Sigmoid colon (tissue), 4 donors: Measurements from ENCODE around the gene MOGAT3.

Experiments used
- EP300 ChIP-seq, 4 donors: sonication (generic); formaldehyde crosslinking; IDR thresholded peaks; one replicate each; pipeline ENCODE4 v1.6.1; 2017; ENCODE audit warnings: antibody characterized with exemption in 4 of 4
- POLR2A ChIP-seq, 2 donors: fragments of 450-650 bp; IDR thresholded peaks; one replicate each; pipeline ENCODE4 v1.6.1; 2016; ENCODE audit warnings: antibody characterized with exemption in 2 of 2, mild to moderate bottlenecking in 2 of 2, moderate library complexity in 2 of 2
- POLR2AphosphoS5 ChIP-seq, 4 donors: sonication (generic); formaldehyde crosslinking; IDR thresholded peaks; one replicate each; pipeline ENCODE4 v1.6.1; 2017; ENCODE audit warnings: antibody characterized with exemption in 4 of 4
- TF ChIP-seq, protein P1 (sequence below), 4 experiments: fragments of 450-650 bp in 3 of 4; fragments of 200-600 bp in 1 of 4; IDR thresholded peaks; one replicate each; pipeline ENCODE4 v1.5.1; 2016 to 2019; ENCODE audit warnings: antibody characterized with exemption in 4 of 4, mild to moderate bottlenecking in 3 of 4, moderate library complexity in 2 of 4

DNA sequence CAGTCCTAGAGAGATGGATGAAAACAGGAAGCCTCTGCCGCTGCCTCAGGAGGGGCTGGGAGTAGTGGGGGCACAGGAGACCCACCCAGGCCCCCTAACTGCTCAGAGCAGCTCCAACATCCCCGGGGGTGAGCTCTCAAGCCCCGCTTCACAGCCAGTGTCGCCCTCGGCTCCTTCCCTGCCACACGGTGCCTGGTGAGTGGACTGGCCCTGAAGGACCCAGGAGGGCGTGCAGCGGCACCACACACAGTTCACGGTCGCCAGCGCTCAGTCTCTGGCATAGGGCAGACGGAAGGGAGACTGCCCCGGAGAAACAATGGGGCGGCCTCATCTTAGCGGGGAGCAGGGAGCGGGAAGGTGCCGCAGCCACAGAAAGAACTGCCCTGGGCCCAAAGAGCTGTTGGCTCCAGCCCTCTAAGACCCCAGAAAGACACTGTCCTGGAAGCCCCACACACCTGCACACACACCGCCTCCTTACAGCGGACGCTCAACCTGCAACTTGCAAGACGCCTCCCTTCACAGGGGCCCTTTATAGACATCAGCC, 35.5 kb upstream of the MOGAT3 start:
- TF ChIP-seq EP300 (IDR thresholded peaks at IDR 0.05) = no peak
- TF ChIP-seq, protein P1, sequence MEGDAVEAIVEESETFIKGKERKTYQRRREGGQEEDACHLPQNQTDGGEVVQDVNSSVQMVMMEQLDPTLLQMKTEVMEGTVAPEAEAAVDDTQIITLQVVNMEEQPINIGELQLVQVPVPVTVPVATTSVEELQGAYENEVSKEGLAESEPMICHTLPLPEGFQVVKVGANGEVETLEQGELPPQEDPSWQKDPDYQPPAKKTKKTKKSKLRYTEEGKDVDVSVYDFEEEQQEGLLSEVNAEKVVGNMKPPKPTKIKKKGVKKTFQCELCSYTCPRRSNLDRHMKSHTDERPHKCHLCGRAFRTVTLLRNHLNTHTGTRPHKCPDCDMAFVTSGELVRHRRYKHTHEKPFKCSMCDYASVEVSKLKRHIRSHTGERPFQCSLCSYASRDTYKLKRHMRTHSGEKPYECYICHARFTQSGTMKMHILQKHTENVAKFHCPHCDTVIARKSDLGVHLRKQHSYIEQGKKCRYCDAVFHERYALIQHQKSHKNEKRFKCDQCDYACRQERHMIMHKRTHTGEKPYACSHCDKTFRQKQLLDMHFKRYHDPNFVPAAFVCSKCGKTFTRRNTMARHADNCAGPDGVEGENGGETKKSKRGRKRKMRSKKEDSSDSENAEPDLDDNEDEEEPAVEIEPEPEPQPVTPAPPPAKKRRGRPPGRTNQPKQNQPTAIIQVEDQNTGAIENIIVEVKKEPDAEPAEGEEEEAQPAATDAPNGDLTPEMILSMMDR (IDR thresholded peaks at IDR 0.05) = no peak
- TF ChIP-seq POLR2A (IDR thresholded peaks at IDR 0.05) = no peak
- no peak for TF ChIP-seq POLR2AphosphoS5 (IDR thresholded peaks at IDR 0.05)
